Keratinocyte (primary cell): ENCODE results near the gene DEFB132. TPM values are rescaled to one million over a fixed set of nuclear protein-coding genes. Genes with fewer than 3 reads are reported as not detected.

Experiments
- DNase-seq: peaks from one replicate; pipeline ENCODE4 v3.0.0-alpha.2; 2011; ENCODE audit warnings: low read depth, missing footprints, low spot score
- FAIRE-seq: peaks from 2 replicates; lab custom pipeline; 2011; peaks lifted over from hg19 to GRCh38; lab: Jason Lieb, UNC
- H2AFZ ChIP-seq: 2 replicates; pipeline ENCODE4 v1.6.0; 2012; ENCODE audit warnings: low read length, control low read depth, inconsistent platforms; ENCODE audit not compliant: control insufficient read depth
- H3K27ac ChIP-seq: 2 replicates; pipeline ENCODE4 v1.5.1; 2011; ENCODE audit warnings: low read length; ENCODE audit not compliant: control insufficient read depth, insufficient read depth
- H3K27me3 ChIP-seq: 3 replicates; pipeline ENCODE4 v1.6.0; 2011; ENCODE audit warnings: low read length; ENCODE audit not compliant: control insufficient read depth, insufficient read depth; ENCODE audit errors: extremely low read depth
- H3K36me3 ChIP-seq, 2 experiments: 2 replicates in 1 of 2; 3 replicates in 1 of 2; pipeline ENCODE4 v1.5.1; 2011; ENCODE audit warnings: low read length in 2 of 2, mild to moderate bottlenecking in 1 of 2; ENCODE audit not compliant: control insufficient read depth in 2 of 2, insufficient read depth in 2 of 2; ENCODE audit errors: extremely low read depth in 1 of 2
- H3K4me1 ChIP-seq: 3 replicates; pipeline ENCODE4 v1.5.1; 2011; ENCODE audit warnings: low read length; ENCODE audit not compliant: control insufficient read depth, insufficient read depth; ENCODE audit errors: extremely low read depth
- H3K4me2 ChIP-seq: 3 replicates; pipeline ENCODE4 v1.6.0; 2011; ENCODE audit warnings: low read depth, low read length; ENCODE audit not compliant: control insufficient read depth, insufficient read depth; ENCODE audit errors: extremely low read depth
- H3K4me3 ChIP-seq, 3 experiments: fragments of 200-600 bp in 1 of 3; sonication (generic) in 1 of 3; 2 replicates in 2 of 3; 3 replicates in 1 of 3; pipeline ENCODE4 v1.5.1; 2011 to 2016; ENCODE audit warnings: low read length in 3 of 3, mild to moderate bottlenecking in 3 of 3, control low read depth in 2 of 3, inconsistent platforms in 1 of 3, low read depth in 1 of 3, mixed read lengths in 1 of 3, mixed run types in 1 of 3, moderate library complexity in 1 of 3; ENCODE audit not compliant: control insufficient read depth in 2 of 3, insufficient read depth in 2 of 3; ENCODE audit errors: extremely low read depth in 1 of 3
- H3K79me2 ChIP-seq: 2 replicates; pipeline ENCODE4 v1.6.0; 2012; ENCODE audit warnings: low read length; ENCODE audit not compliant: control insufficient read depth, insufficient read depth
- H3K9ac ChIP-seq: 3 replicates; pipeline ENCODE4 v1.6.0; 2011; ENCODE audit warnings: low read length; ENCODE audit not compliant: control insufficient read depth, insufficient read depth; ENCODE audit errors: extremely low read depth
- H3K9me1 ChIP-seq: 3 replicates; pipeline ENCODE4 v1.6.0; 2011; ENCODE audit warnings: low read length; ENCODE audit not compliant: control insufficient read depth, insufficient read depth; ENCODE audit errors: extremely low read depth
- H3K9me3 ChIP-seq: 2 replicates; pipeline ENCODE4 v1.5.1; 2012; ENCODE audit warnings: low read depth, low read length; ENCODE audit not compliant: control insufficient read depth
- H4K20me1 ChIP-seq: 3 replicates; pipeline ENCODE4 v1.6.0; 2011; ENCODE audit warnings: low read length; ENCODE audit not compliant: control insufficient read depth, insufficient read depth; ENCODE audit errors: extremely low read depth
- CTCF ChIP-seq, 3 experiments: IDR thresholded peaks in 1 of 3; conservative IDR thresholded peaks in 1 of 3; optimal IDR thresholded peaks in 1 of 3; 2 replicates in 2 of 3; 3 replicates in 1 of 3; pipeline versions ENCODE3 to v1.5.1; 2011; ENCODE audit warnings: low read length in 3 of 3, mild to moderate bottlenecking in 3 of 3, moderate library complexity in 2 of 3, control low read depth in 1 of 3, inconsistent platforms in 1 of 3; ENCODE audit not compliant: insufficient read depth in 2 of 3; ENCODE audit errors: extremely low read depth in 1 of 3
- EZH2 ChIP-seq: IDR thresholded peaks from one replicate; pipeline ENCODE4 v1.6.1; 2012; ENCODE audit warnings: inconsistent platforms, mild to moderate bottlenecking, low read length, moderate library complexity
- dilution Hi-C: fragments of 300-500 bp; cut with MboI; formaldehyde crosslinking; loops from one replicate; pipeline ENCODE4 v1.7.0; 2020; ENCODE audit warnings: low sequenced_read_pairs; ENCODE audit not compliant: extremely low pct_ligation_motif_present
- polyA plus RNA-seq, 5 experiments: library from polyadenylated mRNA; depleted of rRNA in 3 of 5; stranded (reverse) in 3 of 5; stranded (forward) in 1 of 5; unstranded in 1 of 5; fragments of >200 nt; gene quantifications; 1 replicate in 1 of 5; 2 replicates in 3 of 5; 3 replicates in 1 of 5; pipeline versions ENCODE4 v1.2.1 to v1.2.3, GENCODE V29; 2011 to 2012; ENCODE audit warnings: missing spikeins in 2 of 5, low read depth in 1 of 5, low replicate concordance in 1 of 5

DEFB132 gene
- polyA plus RNA-seq, 1 donor (not counting 4 experiments of a cell fraction or from before 2014, with no cell fraction given): not detected

GRCh38 chr20:289693-290083 is 32.2 kb downstream of the DEFB132 start:
- H3K27ac ChIP-seq: peak overlapping the region; percentile 78
- H3K4me2 ChIP-seq: peak overlapping the region; percentile 87
- H3K4me3 ChIP-seq: peak overlapping the region; percentile 68 to 84 (median 76)
- H3K9ac ChIP-seq: peak overlapping the region; percentile 79
- no peaks in the 10 kb centered on the region for H3K36me3 ChIP-seq
- DNase-seq (no peak), FAIRE-seq (no peak)
- H3K27me3 ChIP-seq: no peaks in the 10 kb centered on the region
- H2AFZ ChIP-seq: peak overlapping the region; percentile 96
- no peaks in the 10 kb centered on the region for H3K9me3 ChIP-seq
- no peaks in the 10 kb centered on the region for H3K9me1 ChIP-seq
- peaks cover 6% of the 10 kb centered on the region for H3K4me1 ChIP-seq
- H4K20me1 ChIP-seq: no peaks in the 10 kb centered on the region
- TF ChIP-seq EZH2: no peak
- TF ChIP-seq CTCF (optimal IDR thresholded peaks at IDR 0.05 in 1 of 3, IDR thresholded peaks at IDR 0.05 in 1 of 3, conservative IDR thresholded peaks at IDR 0.05 in 1 of 3; ENCODE audit: extremely low read depth in 1 of 3, insufficient read depth in 2 of 3, low read length in 3 of 3): no peak
- H3K79me2 ChIP-seq: no peaks in the 10 kb centered on the region
- dilution Hi-C loops: no loop called here

- Histone ChIP-seq H3K27ac (peak within 1 kb of the TSS; percentile 78), H3K9me3 (no peaks in the 10 kb centered on the region), H3K4me2 (peak within 1 kb of the TSS; percentile 87), H3K79me2 (no peaks in the 10 kb centered on the region), H3K4me1 (peaks cover 6% of the 10 kb centered on the region), H3K4me3 (peak within 1 kb of the TSS; percentile 68 to 84 (median 76)), H4K20me1 (no peaks in the 10 kb centered on the region), H3K9ac (peak within 1 kb of the TSS; percentile 79), H3K9me1 (no peaks in the 10 kb centered on the region), H2AFZ (peak within 1 kb of the TSS; percentile 96), H3K36me3 (no peaks in the 10 kb centered on the region), H3K27me3 (no peaks in the 10 kb centered on the region)
- dilution Hi-C loops: no loop called here
- DNase-seq (no peak), FAIRE-seq (peak; percentile 73)
- TF ChIP-seq CTCF (optimal IDR thresholded peaks at IDR 0.05 in 1 of 3, IDR thresholded peaks at IDR 0.05 in 1 of 3, conservative IDR thresholded peaks at IDR 0.05 in 1 of 3; ENCODE audit: extremely low read depth in 1 of 3, insufficient read depth in 2 of 3, low read length in 3 of 3) (peak; percentile 20 to 54 (median 48)), EZH2 (no peak)
Measured at GRCh38 chr20:290084-290831, 32.7 kb downstream of the DEFB132 start, which contains the start of gene C20orf96. Gene C20orf96 (minus strand): TSS chr20:290750. CDS start chr20:290610, 140 bp downstream.
